ENCODE results near the gene DKK3. TPM values are rescaled to one million over a fixed set of nuclear protein-coding genes. Genes with fewer than 3 reads are reported as not detected.

The DKK3 gene
- total and polyA plus RNA-seq, 5 donors from 2014 or later, result 0.25 to 4.6 (median 1.8) TPM; not detected in 1

DNA sequence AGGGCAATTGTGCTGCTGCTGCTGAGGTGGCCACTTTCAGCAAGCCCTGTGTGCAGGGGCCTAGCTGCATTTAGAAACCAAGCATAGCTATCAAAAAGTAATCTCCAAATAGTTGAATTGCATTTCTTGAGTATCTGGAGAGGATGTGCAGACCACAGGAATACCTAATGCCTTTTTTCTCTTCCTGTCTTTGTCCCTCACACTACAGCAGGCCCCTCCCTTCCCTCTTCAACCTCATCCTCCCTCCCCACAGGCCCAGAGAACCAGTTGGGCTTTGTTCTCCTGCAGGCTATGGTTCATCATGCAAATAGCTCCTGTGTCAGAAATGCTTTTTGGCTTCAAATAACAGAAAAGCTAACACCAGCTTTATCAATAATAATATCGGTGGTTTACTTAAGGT, 47.7 kb downstream of the DKK3 start:
- Histone ChIP-seq H3K4me3 (ENCODE audit: low read depth, low read length) (peak overlapping the region; percentile 27), H3K27me3 (ENCODE audit: control insufficient read depth, insufficient read depth, low read length) (no peaks in the 10 kb centered on the region), H3K27ac (ENCODE audit: insufficient read depth, low read length, poor library complexity, severe bottlenecking) (no peak overlapping the region), H3K9me3 (ENCODE audit: control insufficient read depth in 2 of 2, low read length in 2 of 2) (no peaks in the 10 kb centered on the region), H3K4me1 (ENCODE audit: control insufficient read depth, insufficient read depth, low read length, poor library complexity, severe bottlenecking) (peaks cover 19% of the 10 kb centered on the region), H3K36me3 (ENCODE audit: control insufficient read depth, insufficient read depth, low read length) (peaks cover 14% of the 10 kb centered on the region)
- Mint-ChIP-seq H3K27me3 (peaks cover 5% of the 10 kb centered on the region), H3K4me1 (peaks cover 21 to 41% (median 26%) of the 10 kb centered on the region in 4 donors), H3K4me3 (peak overlapping the region in 2 of 4 donors; percentile 30 to 47), H3K36me3 (peaks cover 18% of the 10 kb centered on the region), H3K27ac (peak overlapping the region; percentile 33 to 62 (median 44)), H3K9me3 (peaks cover 0 to 1% (median 0%) of the 10 kb centered on the region in 7 donors)
- DNase-seq, result peak in 2 of 3 donors; percentile 18 to 68
- ATAC-seq (ENCODE audit: low read depth in 2 of 2), result peak; percentile 81

DNA sequence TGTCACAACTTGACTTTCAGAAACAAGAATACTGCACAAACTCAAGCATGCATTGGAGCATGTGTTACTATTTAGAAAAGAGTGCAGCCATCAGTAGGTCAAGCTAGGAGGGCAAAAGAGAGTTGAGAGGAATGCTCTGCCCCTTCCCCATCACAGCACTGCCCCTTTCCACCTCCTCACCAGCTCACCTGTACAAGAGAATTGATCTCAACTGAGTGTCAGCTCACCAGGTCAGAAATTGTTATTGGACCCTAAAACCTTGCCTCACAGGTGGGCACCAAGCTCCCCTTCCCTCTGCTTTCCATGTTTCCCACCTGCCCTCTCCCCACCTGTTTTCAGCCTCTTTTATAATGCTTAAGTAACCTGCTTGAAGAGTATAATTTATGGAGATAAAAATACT, 48.8 kb downstream of the DKK3 start:
- Histone ChIP-seq H3K27ac (ENCODE audit: insufficient read depth, low read length, poor library complexity, severe bottlenecking) (no peak overlapping the region), H3K9me3 (ENCODE audit: control insufficient read depth in 2 of 2, low read length in 2 of 2) (no peaks in the 10 kb centered on the region), H3K4me1 (ENCODE audit: control insufficient read depth, insufficient read depth, low read length, poor library complexity, severe bottlenecking) (peaks cover 19% of the 10 kb centered on the region), H3K27me3 (ENCODE audit: control insufficient read depth, insufficient read depth, low read length) (no peaks in the 10 kb centered on the region), H3K36me3 (ENCODE audit: control insufficient read depth, insufficient read depth, low read length) (peaks cover 23% of the 10 kb centered on the region), H3K4me3 (ENCODE audit: low read depth, low read length) (no peak overlapping the region)
- peaks cover 21 to 41% (median 26%) of the 10 kb centered on the region in 4 donors for H3K4me1 Mint-ChIP-seq
- peak overlapping the region; percentile 44 to 76 (median 62) for H3K27ac Mint-ChIP-seq
- no peaks in the 10 kb centered on the region for H3K9me3 Mint-ChIP-seq
- ATAC-seq (ENCODE audit: low read depth in 2 of 2) (no peak), DNase-seq (no peak)
- no peaks in the 10 kb centered on the region for H3K27me3 Mint-ChIP-seq
- peaks cover 26% of the 10 kb centered on the region for H3K36me3 Mint-ChIP-seq
- H3K4me3 Mint-ChIP-seq, result no peak overlapping the region

- Mint-ChIP-seq H3K36me3 (peaks cover 32% of the 10 kb centered on the region), H3K27me3 (no peaks in the 10 kb centered on the region), H3K9me3 (no peaks in the 10 kb centered on the region), H3K27ac (peak overlapping the region in 2 of 3 donors; percentile 16 to 20), H3K4me3 (no peak overlapping the region), H3K4me1 (peaks cover 21 to 41% (median 26%) of the 10 kb centered on the region in 4 donors)
- peaks cover 19% of the 10 kb centered on the region for H3K4me1 ChIP-seq (ENCODE audit: control insufficient read depth, insufficient read depth, low read length, poor library complexity, severe bottlenecking)
- DNase-seq, result no peak
- no peaks in the 10 kb centered on the region for H3K9me3 ChIP-seq (ENCODE audit: control insufficient read depth in 2 of 2, low read length in 2 of 2)
- H3K36me3 ChIP-seq (ENCODE audit: control insufficient read depth, insufficient read depth, low read length), result peaks cover 32% of the 10 kb centered on the region
- no peak overlapping the region for H3K4me3 ChIP-seq (ENCODE audit: low read depth, low read length)
- H3K27me3 ChIP-seq (ENCODE audit: control insufficient read depth, insufficient read depth, low read length), result no peaks in the 10 kb centered on the region
- no peak for ATAC-seq (ENCODE audit: low read depth in 2 of 2)
- H3K27ac ChIP-seq (ENCODE audit: insufficient read depth, low read length, poor library complexity, severe bottlenecking), result no peak overlapping the region
Observed at GRCh38 chr11:11958403-11959231, 49.8 kb downstream of the DKK3 start.

GRCh38 chr11:11956006-11956405, 52.4 kb downstream of the DKK3 start:
- H3K4me3 Mint-ChIP-seq, result no peak overlapping the region
- DNase-seq (no peak), ATAC-seq (ENCODE audit: low read depth in 2 of 2) (no peak)
- peaks cover 15 to 25% (median 19%) of the 10 kb centered on the region in 4 donors for H3K4me1 Mint-ChIP-seq
- peaks cover 56% of the 10 kb centered on the region for H3K36me3 Mint-ChIP-seq
- no peak overlapping the region for H3K4me3 ChIP-seq (ENCODE audit: low read depth, low read length)
- no peaks in the 10 kb centered on the region for H3K9me3 ChIP-seq (ENCODE audit: control insufficient read depth in 2 of 2, low read length in 2 of 2)
- H3K4me1 ChIP-seq (ENCODE audit: control insufficient read depth, insufficient read depth, low read length, poor library complexity, severe bottlenecking), result peaks cover 12% of the 10 kb centered on the region
- no peak overlapping the region for H3K27ac ChIP-seq (ENCODE audit: insufficient read depth, low read length, poor library complexity, severe bottlenecking)
- H3K27ac Mint-ChIP-seq, result peak overlapping the region in 1 of 3 donors; percentile 70
- H3K27me3 Mint-ChIP-seq, result no peaks in the 10 kb centered on the region
- H3K36me3 ChIP-seq (ENCODE audit: control insufficient read depth, insufficient read depth, low read length), result peaks cover 58% of the 10 kb centered on the region
- no peaks in the 10 kb centered on the region for H3K27me3 ChIP-seq (ENCODE audit: control insufficient read depth, insufficient read depth, low read length)
- H3K9me3 Mint-ChIP-seq, result no peaks in the 10 kb centered on the region

DNA sequence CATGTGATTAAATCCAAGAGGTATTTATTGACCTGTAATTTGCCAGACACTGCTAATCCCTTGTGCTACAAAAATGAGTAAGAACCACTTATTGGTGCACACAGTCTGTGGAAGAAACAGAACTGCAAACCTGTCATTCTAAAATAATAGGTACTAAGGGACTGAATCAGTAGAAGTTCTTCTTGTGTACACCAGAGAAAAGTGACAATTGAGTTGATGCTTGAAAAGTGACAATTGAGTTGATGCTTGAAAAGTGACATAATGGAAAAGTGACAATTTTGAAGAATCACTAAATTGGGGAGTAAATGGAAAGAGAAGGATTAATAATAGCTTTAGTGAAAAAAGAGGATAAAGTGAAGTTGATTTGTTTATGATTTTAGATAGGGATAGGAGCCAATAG, 56.4 kb downstream of the DKK3 start:
- peak overlapping the region in 2 of 3 donors; percentile 22 to 68 for H3K27ac Mint-ChIP-seq
- no peaks in the 10 kb centered on the region for H3K4me1 Mint-ChIP-seq
- no peaks in the 10 kb centered on the region for H3K9me3 Mint-ChIP-seq
- no peak overlapping the region for H3K4me3 ChIP-seq (ENCODE audit: low read depth, low read length)
- no peak overlapping the region for H3K27ac ChIP-seq (ENCODE audit: insufficient read depth, low read length, poor library complexity, severe bottlenecking)
- no peak for DNase-seq
- no peak overlapping the region for H3K4me3 Mint-ChIP-seq
- peaks cover 92% of the 10 kb centered on the region for H3K36me3 ChIP-seq (ENCODE audit: control insufficient read depth, insufficient read depth, low read length)
- no peaks in the 10 kb centered on the region for H3K27me3 Mint-ChIP-seq
- no peaks in the 10 kb centered on the region for H3K27me3 ChIP-seq (ENCODE audit: control insufficient read depth, insufficient read depth, low read length)
- no peak for ATAC-seq (ENCODE audit: low read depth in 2 of 2)
- H3K36me3 Mint-ChIP-seq, result peaks cover 78% of the 10 kb centered on the region
- H3K9me3 ChIP-seq (ENCODE audit: control insufficient read depth in 2 of 2, low read length in 2 of 2), result no peaks in the 10 kb centered on the region
- no peaks in the 10 kb centered on the region for H3K4me1 ChIP-seq (ENCODE audit: control insufficient read depth, insufficient read depth, low read length, poor library complexity, severe bottlenecking)

DNA sequence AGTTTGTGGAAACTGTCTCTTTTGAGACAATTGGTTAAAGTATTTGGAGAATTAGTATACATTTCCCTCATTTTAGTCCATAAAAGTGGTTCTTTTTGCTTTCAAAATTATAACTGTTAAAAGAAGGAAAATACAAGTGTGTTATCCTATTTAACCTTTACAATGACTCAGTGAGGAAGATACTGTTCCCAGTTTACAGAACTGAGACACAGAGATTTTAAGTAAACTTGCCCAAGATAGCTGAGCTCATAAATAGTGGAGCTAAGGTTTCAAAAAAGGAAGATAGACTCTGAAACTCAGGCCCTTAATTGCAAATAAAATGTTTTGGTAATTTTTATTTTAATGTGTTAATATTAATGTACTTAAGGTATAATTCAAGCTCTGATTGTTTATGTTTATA, 58.9 kb downstream of the DKK3 start:
- Histone ChIP-seq H3K27me3 (ENCODE audit: control insufficient read depth, insufficient read depth, low read length) (no peaks in the 10 kb centered on the region), H3K36me3 (ENCODE audit: control insufficient read depth, insufficient read depth, low read length) (peaks cover 89% of the 10 kb centered on the region), H3K4me3 (ENCODE audit: low read depth, low read length) (no peak overlapping the region), H3K27ac (ENCODE audit: insufficient read depth, low read length, poor library complexity, severe bottlenecking) (no peak overlapping the region), H3K9me3 (ENCODE audit: control insufficient read depth in 2 of 2, low read length in 2 of 2) (no peaks in the 10 kb centered on the region), H3K4me1 (ENCODE audit: control insufficient read depth, insufficient read depth, low read length, poor library complexity, severe bottlenecking) (no peaks in the 10 kb centered on the region)
- peaks cover 61% of the 10 kb centered on the region for H3K36me3 Mint-ChIP-seq
- H3K9me3 Mint-ChIP-seq, result no peaks in the 10 kb centered on the region
- no peak overlapping the region for H3K27ac Mint-ChIP-seq
- H3K4me3 Mint-ChIP-seq, result no peak overlapping the region
- H3K4me1 Mint-ChIP-seq, result no peaks in the 10 kb centered on the region
- H3K27me3 Mint-ChIP-seq, result no peaks in the 10 kb centered on the region
- DNase-seq (no peak), ATAC-seq (ENCODE audit: low read depth in 2 of 2) (no peak)

DNA sequence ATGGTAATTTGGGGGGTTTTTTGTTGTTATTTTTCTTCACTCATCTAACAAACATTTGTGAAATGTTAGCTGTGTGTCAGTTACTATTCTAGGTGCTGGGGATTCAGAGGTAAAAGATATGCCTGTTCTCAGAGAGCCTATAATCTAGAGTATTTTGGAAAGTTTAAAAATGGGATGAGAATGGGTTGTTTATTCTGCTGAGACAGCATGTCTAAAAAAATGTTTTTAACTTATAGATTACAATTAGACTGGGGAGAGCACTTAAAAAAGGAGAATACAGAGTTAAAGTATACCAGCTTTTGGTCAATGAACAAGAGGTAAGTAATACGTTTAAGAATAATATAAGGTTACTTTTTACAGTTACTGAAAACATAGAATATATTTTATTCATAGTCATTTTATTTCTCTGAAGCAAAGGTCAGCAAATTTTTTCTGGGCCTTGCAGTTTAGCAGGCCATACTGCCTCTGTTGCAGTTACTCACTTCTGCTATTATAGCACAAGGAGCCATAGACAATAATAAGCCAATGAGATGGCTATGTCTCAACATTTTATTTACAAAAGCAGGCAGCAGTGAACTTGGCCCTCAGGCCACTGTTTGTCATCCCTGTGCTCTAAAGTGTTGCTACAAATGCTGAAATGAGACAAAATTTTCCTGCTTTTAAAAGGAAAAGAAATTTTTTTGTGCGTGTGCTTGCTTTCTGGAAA, 60.0 kb downstream of the DKK3 start:
- no peaks in the 10 kb centered on the region for H3K4me1 Mint-ChIP-seq
- Histone ChIP-seq H3K27ac (ENCODE audit: insufficient read depth, low read length, poor library complexity, severe bottlenecking) (no peak overlapping the region), H3K27me3 (ENCODE audit: control insufficient read depth, insufficient read depth, low read length) (no peaks in the 10 kb centered on the region), H3K4me3 (ENCODE audit: low read depth, low read length) (no peak overlapping the region), H3K4me1 (ENCODE audit: control insufficient read depth, insufficient read depth, low read length, poor library complexity, severe bottlenecking) (no peaks in the 10 kb centered on the region), H3K36me3 (ENCODE audit: control insufficient read depth, insufficient read depth, low read length) (peaks cover 88% of the 10 kb centered on the region), H3K9me3 (ENCODE audit: control insufficient read depth in 2 of 2, low read length in 2 of 2) (no peaks in the 10 kb centered on the region)
- ATAC-seq (ENCODE audit: low read depth in 2 of 2) (no peak), DNase-seq (no peak)
- peak overlapping the region in 2 of 3 donors; percentile 12 to 31 for H3K27ac Mint-ChIP-seq
- H3K4me3 Mint-ChIP-seq, result no peak overlapping the region
- peaks cover 55% of the 10 kb centered on the region for H3K36me3 Mint-ChIP-seq
- no peaks in the 10 kb centered on the region for H3K9me3 Mint-ChIP-seq
- no peaks in the 10 kb centered on the region for H3K27me3 Mint-ChIP-seq
